SK-N-SH (cell line): Measurements from ENCODE around the gene PTPN20. TPM values are rescaled to one million over a fixed set of nuclear protein-coding genes. Genes with fewer than 3 reads are reported as not detected.
"Not testable (repeated sequence)": the region's sequence is repeated elsewhere in the genome, so short reads cannot be mapped to it uniquely, and the experiment has no call there.

ENCODE experiments used
- CTCF ChIA-PET: fragments of 300-600, 350-600 bp; formaldehyde crosslinking; extraction: SDS; loops from one replicate; lab custom pipeline; 2021; lab: Yijun Ruan, JAX
- POLR2A ChIA-PET: fragments of 350-600 bp; sonication (Branson Sonifier 250); formaldehyde crosslinking; extraction: SDS; loops from one replicate; lab custom pipeline; 2020; ENCODE audit warnings: antibody characterized with exemption, inconsistent platforms; lab: Yijun Ruan, JAX
- DNase-seq: peaks from one replicate; pipeline ENCODE4 v3.0.0; 2012
- H2AFZ ChIP-seq: fragments of 200-600 bp; sonication (generic); 2 replicates; pipeline ENCODE4 v1.8.1; 2016; ENCODE audit warnings: antibody characterized with exemption, mild to moderate bottlenecking, low read depth
- H3F3A ChIP-seq: fragments of 200-600 bp; sonication (generic); replicated peaks from 2 replicates; pipeline ENCODE3; 2016; ENCODE audit warnings: antibody characterized with exemption, mild to moderate bottlenecking; ENCODE audit not compliant: insufficient read depth
- H3K27ac ChIP-seq, 2 experiments: fragments of 200-500 bp in 1 of 2; fragments of 200-600 bp in 1 of 2; sonication (Bioruptor generic) in 1 of 2; sonication (generic), shearing (Covaris generic) in 1 of 2; 2 replicates each; pipeline versions ENCODE4 v1.5.1 to v1.6.1; 2014 to 2016; ENCODE audit warnings: low read depth in 2 of 2, inconsistent platforms in 1 of 2, low read length in 1 of 2, mild to moderate bottlenecking in 1 of 2, mixed read lengths in 1 of 2
- H3K27me3 ChIP-seq: fragments of 200-600 bp; sonication (generic), shearing (Covaris generic); 2 replicates; pipeline ENCODE4 v1.6.1; 2016; ENCODE audit warnings: mixed run types; ENCODE audit not compliant: insufficient read depth
- H3K36me3 ChIP-seq, 2 experiments: fragments of 200-500 bp in 1 of 2; fragments of 200-600 bp in 1 of 2; sonication (Bioruptor generic) in 1 of 2; sonication (generic) in 1 of 2; replicated peaks in 1 of 2; 2 replicates each; pipeline versions ENCODE3 to v1.5.1; 2014 to 2016; ENCODE audit warnings: low read length in 1 of 2, mild to moderate bottlenecking in 1 of 2; ENCODE audit not compliant: insufficient read depth in 2 of 2, control insufficient read depth in 1 of 2
- H3K4me1 ChIP-seq, 2 experiments: fragments of 200-500 bp in 1 of 2; fragments of 200-600 bp in 1 of 2; sonication (Bioruptor generic) in 1 of 2; sonication (generic), shearing (Covaris generic) in 1 of 2; 2 replicates each; pipeline versions ENCODE4 v1.5.1 to v1.6.1; 2014 to 2016; ENCODE audit warnings: low read depth in 1 of 2, low read length in 1 of 2, mixed run types in 1 of 2; ENCODE audit not compliant: insufficient read depth in 2 of 2, control insufficient read depth in 1 of 2
- H3K4me2 ChIP-seq: fragments of 200-600 bp; sonication (generic), shearing (Covaris generic); 2 replicates; pipeline ENCODE4 v1.6.1; 2017; ENCODE audit warnings: mixed run types
- H3K4me3 ChIP-seq, 2 experiments: fragments of 200-500 bp in 1 of 2; fragments of 200-600 bp in 1 of 2; sonication (Bioruptor generic) in 1 of 2; sonication (generic), shearing (Covaris generic) in 1 of 2; 2 replicates each; pipeline versions ENCODE4 v1.5.1 to v1.8.1; 2014 to 2016; ENCODE audit warnings: low read depth in 2 of 2, inconsistent platforms in 1 of 2, low read length in 1 of 2, mild to moderate bottlenecking in 1 of 2, mixed read lengths in 1 of 2, moderate library complexity in 1 of 2
- H3K79me2 ChIP-seq: fragments of 200-600 bp; sonication (generic); 2 replicates; pipeline ENCODE4 v1.8.1; 2017; ENCODE audit warnings: mild to moderate bottlenecking; ENCODE audit not compliant: insufficient read depth
- H3K9ac ChIP-seq: fragments of 200-600 bp; sonication (generic); 2 replicates; pipeline ENCODE4 v1.6.1; 2017; ENCODE audit warnings: mixed run types
- H3K9me2 ChIP-seq: fragments of 200-600 bp; sonication (generic); 2 replicates; pipeline ENCODE4 v1.6.1; 2017; ENCODE audit warnings: mixed run types
- H3K9me3 ChIP-seq: fragments of 200-600 bp; sonication (generic); 2 replicates; pipeline ENCODE4 v1.6.1; 2017; ENCODE audit warnings: mixed run types, mild to moderate bottlenecking, moderate library complexity
- H4K20me1 ChIP-seq: fragments of 200-600 bp; sonication (generic); 2 replicates; pipeline ENCODE4 v1.6.1; 2017; ENCODE audit warnings: mild to moderate bottlenecking, mixed run types; ENCODE audit not compliant: insufficient read depth
- WGBS: methylation state at CpG from one replicate; pipeline ENCODE4 v1.1.6; 2017; ENCODE audit warnings: low lambda C conversion rate; 5-methylcytosine and 5-hydroxymethylcytosine counted together
- polyA plus RNA-seq, 3 experiments: library from polyadenylated mRNA; depleted of rRNA; stranded (reverse); fragments of >200 nt; gene quantifications; 2 replicates each; pipeline ENCODE4 v1.2.3, GENCODE V29; 2012

Gene PTPN20
- polyA plus RNA-seq, 1 of the 3 experiments (the other 2 are of a cell fraction): 0.36 TPM

DNA sequence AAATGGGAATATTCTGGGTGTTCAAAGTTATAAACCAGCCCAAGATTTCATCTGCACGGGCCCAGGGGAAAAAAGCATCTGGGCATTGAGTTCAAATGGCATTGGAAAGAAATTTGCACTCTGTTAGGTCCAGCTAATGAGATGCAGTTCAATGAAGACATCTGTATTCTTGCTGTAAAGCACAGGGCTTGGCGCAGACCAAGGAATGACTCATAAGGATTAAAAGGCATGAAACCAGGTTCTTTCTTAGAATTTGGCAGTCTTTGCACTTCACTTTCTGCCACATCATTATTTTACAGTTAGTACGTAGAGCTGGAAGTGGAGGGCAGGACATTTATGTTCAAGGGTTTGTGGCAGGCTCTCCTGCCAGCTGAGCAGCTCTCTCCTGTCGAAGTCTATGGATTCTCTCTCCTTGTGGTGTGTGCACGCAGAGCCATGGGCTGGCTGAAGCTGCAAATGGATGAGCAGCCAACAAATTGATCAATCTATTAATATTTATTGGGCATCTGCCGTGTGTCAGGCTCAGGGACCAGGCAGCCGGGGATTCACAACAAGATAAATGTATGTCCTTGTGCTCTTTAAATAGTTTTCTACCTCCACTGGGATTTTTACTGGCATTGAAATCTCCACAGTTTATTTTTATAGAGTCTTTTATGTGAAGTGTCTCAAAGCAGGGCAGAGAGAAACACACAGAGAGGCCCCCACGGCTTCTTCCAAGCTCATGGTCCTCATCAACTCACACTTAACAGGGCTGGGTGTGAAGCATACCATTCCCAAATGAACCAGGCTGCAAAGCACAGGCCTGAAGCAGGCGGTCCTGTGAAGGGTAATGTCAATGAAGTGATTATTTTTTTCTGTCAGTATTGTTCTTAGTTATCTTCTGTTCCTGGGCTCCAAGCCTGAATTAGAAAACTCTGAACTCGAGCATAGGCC is 3.8 kb upstream of the PTPN20 start:
- H3K9me3 ChIP-seq, DNase-seq, H4K20me1 ChIP-seq, H3K4me1 ChIP-seq, H2AFZ ChIP-seq, H3K27me3 ChIP-seq, H3K9me2 ChIP-seq, H3K79me2 ChIP-seq, H3K4me2 ChIP-seq, H3F3A ChIP-seq, H3K9ac ChIP-seq, H3K27ac ChIP-seq, CTCF ChIA-PET, H3K4me3 ChIP-seq, POLR2A ChIA-PET, H3K36me3 ChIP-seq: not testable (repeated sequence)
- WGBS: 0% methylated on average over 1 of the region's 10 CpGs

DNA sequence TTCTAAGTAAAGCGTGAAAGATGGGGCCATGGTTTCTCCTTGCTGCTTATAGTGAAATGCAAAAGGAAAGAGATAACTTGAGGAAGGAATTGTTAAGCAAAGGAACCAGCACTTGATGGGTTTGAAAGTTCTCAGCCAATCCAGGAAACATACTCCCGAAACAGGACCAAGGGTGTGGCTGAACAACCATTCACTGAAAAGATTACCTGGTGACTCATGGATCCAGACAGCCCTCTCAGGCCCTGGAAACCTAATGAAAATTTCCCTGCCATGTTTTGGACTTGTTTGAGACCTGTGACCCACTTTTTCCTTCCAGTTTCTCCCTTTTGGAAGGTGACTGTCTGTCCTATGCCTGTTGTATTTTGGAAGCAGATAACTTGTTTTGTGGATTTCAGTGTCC is 11.3 kb downstream of the PTPN20 start:
- H3K36me3 ChIP-seq, CTCF ChIA-PET, H3K9me2 ChIP-seq, H3K9me3 ChIP-seq, H4K20me1 ChIP-seq, POLR2A ChIA-PET, H3K9ac ChIP-seq, DNase-seq, H3K4me2 ChIP-seq, H3K79me2 ChIP-seq, H2AFZ ChIP-seq, H3K4me1 ChIP-seq, H3K4me3 ChIP-seq, H3F3A ChIP-seq, H3K27ac ChIP-seq, H3K27me3 ChIP-seq: not testable (repeated sequence)
- WGBS: no CpG with 5 or more reads among the region's 2 CpGs

DNA sequence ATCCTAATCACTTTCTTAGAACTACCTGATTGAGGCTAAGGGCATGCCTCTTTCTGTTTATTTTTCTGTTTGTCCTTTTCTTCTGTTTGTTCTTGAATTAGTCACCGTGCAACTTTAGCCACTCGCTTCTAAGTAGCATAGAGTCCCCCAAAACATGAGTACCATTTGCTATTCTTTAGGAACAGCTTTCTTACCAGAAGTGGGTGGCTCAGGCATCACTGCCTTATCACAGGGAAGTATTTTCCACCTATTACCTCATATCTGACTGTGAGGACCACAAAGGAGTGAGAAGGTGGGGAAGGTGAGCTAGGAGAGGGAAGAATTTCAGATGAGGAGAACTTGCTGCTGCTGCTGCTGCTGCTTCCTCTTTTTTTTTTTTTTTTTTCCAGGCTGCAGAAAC is 13.9 kb downstream of the PTPN20 start:
- H3K9me2 ChIP-seq, H2AFZ ChIP-seq, H3F3A ChIP-seq, H3K27me3 ChIP-seq, CTCF ChIA-PET, POLR2A ChIA-PET, H3K4me1 ChIP-seq, H3K4me2 ChIP-seq, H3K9ac ChIP-seq, H3K79me2 ChIP-seq, H3K36me3 ChIP-seq, H3K4me3 ChIP-seq, H4K20me1 ChIP-seq, DNase-seq, H3K27ac ChIP-seq, H3K9me3 ChIP-seq: not testable (repeated sequence)
- no CpG with 5 or more reads among the region's 2 CpGs for WGBS

DNA sequence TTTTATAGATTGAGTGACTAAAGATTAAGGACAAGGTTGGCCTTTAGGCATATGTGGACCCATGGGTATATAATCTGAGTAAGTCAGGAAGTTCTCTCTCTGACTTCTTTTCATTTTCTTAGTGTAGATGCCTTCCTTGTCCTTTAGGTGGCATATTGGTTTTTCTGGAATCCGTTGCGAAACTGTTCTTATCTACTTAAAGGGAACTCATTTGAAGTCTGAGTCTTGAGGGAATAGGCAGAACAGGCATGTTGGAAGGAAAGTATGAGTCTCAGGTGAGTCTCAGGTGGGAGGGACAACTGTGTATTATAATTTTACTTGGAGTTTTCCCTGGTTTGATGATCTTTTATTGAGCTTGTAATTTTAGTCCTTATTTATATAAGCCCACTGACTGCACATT is 14.6 kb downstream of the PTPN20 start:
- H3K9ac ChIP-seq, DNase-seq, H3K27me3 ChIP-seq, H3K79me2 ChIP-seq, H3F3A ChIP-seq, CTCF ChIA-PET, POLR2A ChIA-PET, H4K20me1 ChIP-seq, H2AFZ ChIP-seq, H3K9me2 ChIP-seq, H3K9me3 ChIP-seq, H3K4me3 ChIP-seq, H3K36me3 ChIP-seq, H3K27ac ChIP-seq, H3K4me1 ChIP-seq, H3K4me2 ChIP-seq: not testable (repeated sequence)
- WGBS: 35% methylated on average over 2 of the region's 2 CpGs

DNA sequence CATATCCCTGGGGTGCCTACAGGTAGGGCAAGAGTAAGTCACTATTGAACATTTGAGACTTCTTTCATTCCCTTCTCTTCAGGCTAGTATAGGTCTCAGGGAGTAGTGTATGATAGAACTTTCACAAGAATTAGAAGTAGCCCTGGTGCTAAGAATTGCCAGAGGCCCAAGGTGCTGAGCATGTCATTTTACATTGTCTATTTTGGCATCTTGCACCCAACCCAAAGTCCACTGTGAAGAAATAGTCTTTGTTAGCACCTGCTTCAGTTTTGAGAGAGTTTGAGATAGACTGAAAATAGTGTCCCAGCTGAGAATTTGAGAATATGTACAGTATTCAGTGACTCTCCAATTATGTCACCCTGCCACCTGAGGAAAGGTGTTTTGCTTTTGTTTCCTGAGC is 17.6 kb downstream of the PTPN20 start:
- H3K79me2 ChIP-seq, H3K27ac ChIP-seq, H3K9me2 ChIP-seq, H3K9ac ChIP-seq, H2AFZ ChIP-seq, H3F3A ChIP-seq, H3K4me2 ChIP-seq, H3K4me1 ChIP-seq, H3K27me3 ChIP-seq, H3K9me3 ChIP-seq, H3K4me3 ChIP-seq, POLR2A ChIA-PET, DNase-seq, H3K36me3 ChIP-seq, CTCF ChIA-PET, H4K20me1 ChIP-seq: not testable (repeated sequence)

DNA sequence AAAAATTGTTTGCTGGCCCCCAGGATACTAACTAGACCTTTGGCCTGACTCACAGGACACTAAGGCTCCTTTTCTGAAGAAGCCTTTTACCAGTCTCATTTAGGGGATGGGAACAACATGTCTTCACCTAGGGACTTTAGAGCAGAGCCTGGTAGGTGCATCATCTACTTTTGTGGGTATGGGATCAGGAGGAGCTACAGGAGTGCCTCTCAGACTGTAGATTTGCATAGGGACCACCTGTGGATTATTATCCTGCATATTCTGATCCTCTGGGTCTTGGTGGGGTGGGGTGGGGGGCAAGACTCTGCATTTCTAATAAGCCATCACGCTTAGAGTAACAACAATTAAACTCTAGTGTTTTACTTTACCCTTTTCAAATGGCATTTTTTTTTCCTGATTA is 21.2 kb downstream of the PTPN20 start:
- H3K4me3 ChIP-seq, H3F3A ChIP-seq, H3K36me3 ChIP-seq, H3K79me2 ChIP-seq, H3K4me2 ChIP-seq, H3K9ac ChIP-seq, H3K27ac ChIP-seq, DNase-seq, H3K27me3 ChIP-seq, H3K9me3 ChIP-seq, CTCF ChIA-PET, H2AFZ ChIP-seq, POLR2A ChIA-PET, H3K4me1 ChIP-seq, H3K9me2 ChIP-seq, H4K20me1 ChIP-seq: not testable (repeated sequence)
- 26% methylated on average over 1 of the region's 1 CpG for WGBS
